Right renal pelvis (tissue), 4 donors: ENCODE data around the gene PRSS2. TPM values are rescaled to one million over a fixed set of nuclear protein-coding genes. Genes with fewer than 3 reads are reported as not detected.

Experiments
- DNase-seq, 4 donors: peaks; one replicate each; pipeline ENCODE4 v3.0.0-alpha.2; 2013; ENCODE audit warnings: low read depth in 4 of 4, low spot score in 3 of 4, missing footprints in 1 of 4
- polyA plus RNA-seq, 4 donors: library from polyadenylated mRNA; unstranded; fragments of 120-200 nt; gene quantifications; one replicate each; pipeline ENCODE4 v1.2.1, GENCODE V29; 2013; ENCODE audit not compliant: insufficient read length in 4 of 4

Gene PRSS2
- polyA plus RNA-seq, 4 donors: not detected

DNA sequence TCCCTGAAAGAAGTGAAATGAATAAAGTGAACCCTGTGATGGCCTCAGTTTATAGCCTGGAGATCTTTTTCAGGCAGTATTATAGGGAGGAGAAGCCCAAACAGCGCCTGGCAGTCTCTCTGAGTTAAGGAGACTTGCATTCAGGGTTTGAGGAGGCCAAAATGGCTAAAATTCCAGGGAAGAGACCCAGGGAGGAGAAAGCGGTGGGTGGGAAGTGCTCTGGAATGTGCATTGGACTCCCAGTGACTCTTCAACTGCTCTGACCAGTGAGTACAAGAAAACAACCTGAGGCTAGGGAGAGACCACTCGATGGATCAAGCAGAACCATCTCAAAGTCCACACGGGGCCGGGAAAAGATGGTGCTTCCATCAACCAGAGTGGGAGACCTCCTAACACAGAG, 48.8 kb downstream of the PRSS2 start:
- no peak for DNase-seq

DNA sequence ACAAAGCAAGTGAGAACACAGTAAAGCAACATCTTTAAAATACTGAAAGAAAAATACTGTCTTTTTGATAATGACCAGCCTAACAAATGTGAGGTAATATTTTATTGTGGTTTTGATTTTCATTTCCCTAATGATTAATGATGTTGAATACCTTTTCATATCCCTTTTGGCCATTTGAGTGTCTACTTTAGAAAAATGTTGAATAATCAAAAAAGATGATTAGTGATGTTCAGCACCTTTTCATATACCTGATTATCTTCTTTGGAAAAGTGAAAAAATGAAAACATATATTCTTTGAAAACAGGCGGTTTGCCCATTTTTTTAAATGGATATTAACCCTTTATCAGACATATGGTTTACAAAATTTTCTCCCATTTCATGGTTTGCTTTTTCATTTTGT, 51.9 kb downstream of the PRSS2 start:
- no peak for DNase-seq

Other genes starting within 250 kb of the PRSS2 start
- not detected for gene PRSS1, start 21.5 kb upstream of the PRSS2 start, polyA plus RNA-seq
- gene EPHB6, start 84.1 kb downstream of the PRSS2 start, polyA plus RNA-seq: 10 to 100 TPM; 18.9 to 24.9 (median 20.9) TPM
- gene TRPV6, start 114.8 kb downstream of the PRSS2 start, polyA plus RNA-seq: 10 to 100 TPM in 2 of 4 donors, 1 to 10 TPM in 2; 9.1 to 14.8 (median 11.1) TPM
- gene TRPV5, start 162.8 kb downstream of the PRSS2 start, polyA plus RNA-seq: 1 to 10 TPM in 1 of 4 donors, under 1 TPM in 3; 0.58 to 1.5 (median 0.81) TPM
- gene LLCFC1, start 168.5 kb downstream of the PRSS2 start, polyA plus RNA-seq: under 1 TPM in 3 of 4 donors, not detected in 1; 0.43 to 0.67 (median 0.53) TPM
- 1 to 10 TPM; 1.6 to 3.1 (median 2.2) TPM for gene KEL, start 191.4 kb downstream of the PRSS2 start, polyA plus RNA-seq